ENCODE results near the gene GRHPR.
A peak's percentile ranks its signal among the peaks of the same experiment; 100 is the strongest.

GRHPR gene

DNA sequence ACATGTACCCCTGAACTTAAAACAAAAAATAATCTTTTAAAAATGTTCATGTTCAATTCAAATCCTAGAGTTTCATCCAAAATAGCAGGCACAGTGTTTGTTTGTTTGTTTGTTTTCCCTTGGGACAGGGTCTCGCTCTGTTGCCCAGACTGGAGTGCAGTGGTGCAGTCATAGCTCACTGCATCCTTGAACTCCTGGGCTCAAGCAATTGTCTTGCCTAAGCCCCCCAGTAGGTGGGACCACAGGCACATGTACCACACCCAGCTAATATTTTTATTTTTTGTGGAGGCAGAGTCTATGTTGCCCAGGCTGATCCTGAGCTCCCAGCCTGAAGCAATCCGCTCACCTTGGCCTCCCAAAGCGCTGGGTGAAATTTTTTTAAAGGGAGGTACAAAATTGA lies 58.3 kb downstream of the GRHPR start:
- DNase-seq (ENCODE audit: low spot score), result no peak

DNA sequence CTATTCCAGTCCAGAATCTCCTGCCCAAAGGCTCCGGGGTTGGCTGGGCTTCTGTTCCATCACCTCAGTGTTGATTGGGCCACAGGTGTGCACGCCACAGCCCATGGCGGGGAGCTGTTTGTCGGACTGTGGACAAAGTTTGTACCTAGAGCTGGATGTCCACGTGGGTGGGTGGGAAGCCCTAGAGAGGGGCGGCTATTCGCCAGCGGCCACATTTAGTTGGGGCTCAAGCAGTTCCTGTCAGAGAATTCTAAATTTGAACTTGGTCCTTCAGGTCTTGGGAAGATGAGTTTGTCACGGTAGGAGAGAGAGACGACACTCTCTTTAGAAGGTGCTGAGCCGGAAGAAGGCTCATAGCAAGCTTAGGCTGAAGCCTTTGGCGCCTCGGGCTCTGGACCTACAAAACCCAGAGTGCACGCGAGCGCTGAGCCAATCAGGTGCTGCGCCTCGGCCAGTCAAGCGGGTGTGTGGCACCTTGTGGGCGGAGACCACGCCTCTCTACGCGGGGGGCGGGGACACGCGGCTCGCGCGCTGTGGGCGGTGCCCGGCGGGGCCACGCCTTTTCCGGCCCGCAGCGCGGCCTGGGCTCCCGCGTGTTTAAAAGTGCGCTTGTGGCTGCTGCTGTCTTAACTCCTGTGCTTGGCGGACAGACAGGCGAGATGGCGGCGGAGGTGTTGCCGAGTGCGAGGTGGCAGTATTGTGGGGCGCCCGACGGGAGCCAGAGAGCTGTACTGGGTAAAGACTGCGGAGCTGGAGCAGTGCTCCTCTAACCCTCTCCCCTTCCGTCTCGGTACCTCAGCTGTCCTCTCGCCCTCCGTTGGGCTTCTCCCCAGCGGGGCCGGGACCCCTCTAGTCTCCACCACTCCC lies 63.1 kb downstream of the GRHPR start, which contains the start of gene POLR1E:
Gene POLR1E, plus strand, starts transcription at position 560 of the 867 bp plus-strand sequence. Its CDS starts 100 bp downstream, at position 660.
- DNase-seq (ENCODE audit: low spot score), result peak; percentile 99

DNA sequence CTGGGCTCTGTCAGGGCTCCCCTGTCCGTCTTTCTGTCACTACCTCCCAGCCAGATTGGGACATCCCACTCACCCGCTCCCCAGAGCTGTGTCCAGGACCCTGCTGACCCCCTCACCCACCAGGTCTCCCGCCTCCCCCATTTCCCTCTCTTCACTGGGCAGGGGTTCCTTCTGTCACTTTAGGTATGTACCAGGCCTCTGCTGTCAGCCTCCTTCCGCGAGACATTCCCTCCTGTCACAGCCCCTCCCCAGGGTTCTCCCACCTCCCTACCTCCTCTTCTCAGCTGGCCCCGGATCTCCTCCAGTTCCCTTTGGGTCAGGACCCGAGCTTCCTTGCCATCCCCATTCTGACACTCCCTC lies 63.7 kb downstream of the GRHPR start:
- no peak for DNase-seq (ENCODE audit: low spot score)

Data from iPS-NIHi11 (cell line).